GM12873 (cell line): ENCODE measurements around the gene XXYLT1.

Experiments
- CTCF ChIP-seq: IDR thresholded peaks from 2 replicates; pipeline ENCODE4 v1.5.1; 2012; ENCODE audit warnings: low read depth, mild to moderate bottlenecking, moderate library complexity, low read length, control low read depth; ENCODE audit not compliant: insufficient read depth; ENCODE audit errors: missing control alignments

XXYLT1 gene

GRCh38 chr3:195270817-195271409 is at the start of gene XXYLT1:
TSS of gene XXYLT1 (minus strand) at chr3:195271159. CDS start at chr3:195271058, 101 bp downstream.
- TF ChIP-seq CTCF: peak; percentile 62

- TF ChIP-seq CTCF: no peak
These were observed 48.1 kb upstream of the XXYLT1 start for GRCh38 chr3:195319060-195319459.

GRCh38 chr3:195312714-195313113 is 41.8 kb upstream of the XXYLT1 start:
- TF ChIP-seq CTCF: no peak

DNA sequence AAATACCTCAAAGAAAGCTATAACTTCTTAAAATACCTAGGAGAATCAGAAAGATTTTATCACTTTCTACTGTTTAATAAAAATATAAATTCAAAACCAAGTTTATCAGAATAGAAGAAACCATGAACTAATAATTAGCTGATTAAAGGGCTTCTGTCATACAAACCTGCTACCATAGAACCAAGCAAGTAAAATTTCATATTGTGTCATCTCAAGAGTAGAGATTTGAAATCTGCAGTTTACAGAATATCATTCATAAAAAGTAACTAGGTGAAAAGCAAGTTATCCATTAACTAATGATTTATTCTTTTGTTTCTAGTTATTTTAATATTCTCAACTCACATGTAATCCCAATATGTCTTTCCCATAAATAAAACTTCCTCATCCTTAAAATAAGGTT is 36.8 kb upstream of the XXYLT1 start:
- TF ChIP-seq CTCF: no peak

GRCh38 chr3:195306369-195306768 is 35.4 kb upstream of the XXYLT1 start:
- no peak for TF ChIP-seq CTCF

- no peak for TF ChIP-seq CTCF
These were observed 31.5 kb upstream of the XXYLT1 start for GRCh38 chr3:195302431-195302830.

GRCh38 chr3:195297446-195297845 is 26.5 kb upstream of the XXYLT1 start:
- TF ChIP-seq CTCF: no peak
